Ascending aorta (tissue), 2 donors: ENCODE measurements around the gene RANBP3. TPM values are rescaled to one million over a fixed set of nuclear protein-coding genes. Genes with fewer than 3 reads are reported as not detected.
"Not testable (repeated sequence)": the region's sequence is repeated elsewhere in the genome, so short reads cannot be mapped to it uniquely, and the experiment has no call there.

Source experiments
- DNase-seq, 2 donors: peaks; one replicate each; pipeline ENCODE4 v3.0.0-alpha.2; 2019; ENCODE audit warnings: low spot score in 2 of 2
- H3K27ac ChIP-seq, 2 donors: fragments of 200-600 bp; sonication (generic); one replicate each; pipeline ENCODE4 v1.5.1; 2016 to 2017; ENCODE audit warnings: mild to moderate bottlenecking in 1 of 2
- H3K27me3 ChIP-seq: fragments of 200-600 bp; sonication (generic); one replicate; pipeline ENCODE4 v1.5.1; 2017
- H3K36me3 ChIP-seq, 2 donors: fragments of 200-600 bp; sonication (generic); one replicate each; pipeline ENCODE4 v1.5.1; 2016
- H3K4me1 ChIP-seq, 2 donors: fragments of 200-600 bp; sonication (generic); one replicate each; pipeline ENCODE4 v1.5.1; 2016 to 2017; ENCODE audit warnings: mild to moderate bottlenecking in 1 of 2
- H3K4me3 ChIP-seq, 2 donors: fragments of 200-600 bp; sonication (generic); one replicate each; pipeline ENCODE4 v1.5.1; 2016 to 2017; ENCODE audit warnings: mild to moderate bottlenecking in 1 of 2
- H3K9me3 ChIP-seq, 2 donors: fragments of 200-600 bp; sonication (generic); one replicate each; pipeline ENCODE4 v1.5.1; 2016
- CTCF ChIP-seq, 3 experiments: fragments of 200-600 bp in 2 of 3; fragments of 450-650 bp in 1 of 3; sonication (generic) in 2 of 3; IDR thresholded peaks; one replicate each; pipeline ENCODE4 v1.5.1; 2016 to 2019; ENCODE audit warnings: antibody characterized with exemption in 3 of 3, mild to moderate bottlenecking in 1 of 3, moderate library complexity in 1 of 3
- intact Hi-C: fragments of 100-400 bp; cut with DNase I; formaldehyde crosslinking; loops from one replicate; pipeline ENCODE4 v1.15.1; 2023
- total RNA-seq: library from RNA; depleted of rRNA; stranded (reverse); fragments of >200 nt; gene quantifications from one replicate; pipeline ENCODE4 v1.1.0, GENCODE V29; 2016

RANBP3 gene
- total RNA-seq, 1 donor from 2014 or later: 48.0 TPM

GRCh38 chr19:5988517-5989387 is 10.8 kb upstream of the RANBP3 start:
- Histone ChIP-seq H3K4me3 (no peak overlapping the region), H3K27ac (no peak overlapping the region), H3K9me3 (no peaks in the 10 kb centered on the region), H3K27me3 (no peaks in the 10 kb centered on the region), H3K36me3 (peaks cover 0 to 12% of the 10 kb centered on the region in 2 donors), H3K4me1 (peaks cover 0 to 19% of the 10 kb centered on the region in 2 donors)
- TF ChIP-seq CTCF (IDR thresholded peaks at IDR 0.05): no peak
- DNase-seq: no peak
- intact Hi-C loops: loop anchor here (5.0 kb wide), 1 partner anchor 139 kb away; no protein-coding TSS in a partner anchor

DNA sequence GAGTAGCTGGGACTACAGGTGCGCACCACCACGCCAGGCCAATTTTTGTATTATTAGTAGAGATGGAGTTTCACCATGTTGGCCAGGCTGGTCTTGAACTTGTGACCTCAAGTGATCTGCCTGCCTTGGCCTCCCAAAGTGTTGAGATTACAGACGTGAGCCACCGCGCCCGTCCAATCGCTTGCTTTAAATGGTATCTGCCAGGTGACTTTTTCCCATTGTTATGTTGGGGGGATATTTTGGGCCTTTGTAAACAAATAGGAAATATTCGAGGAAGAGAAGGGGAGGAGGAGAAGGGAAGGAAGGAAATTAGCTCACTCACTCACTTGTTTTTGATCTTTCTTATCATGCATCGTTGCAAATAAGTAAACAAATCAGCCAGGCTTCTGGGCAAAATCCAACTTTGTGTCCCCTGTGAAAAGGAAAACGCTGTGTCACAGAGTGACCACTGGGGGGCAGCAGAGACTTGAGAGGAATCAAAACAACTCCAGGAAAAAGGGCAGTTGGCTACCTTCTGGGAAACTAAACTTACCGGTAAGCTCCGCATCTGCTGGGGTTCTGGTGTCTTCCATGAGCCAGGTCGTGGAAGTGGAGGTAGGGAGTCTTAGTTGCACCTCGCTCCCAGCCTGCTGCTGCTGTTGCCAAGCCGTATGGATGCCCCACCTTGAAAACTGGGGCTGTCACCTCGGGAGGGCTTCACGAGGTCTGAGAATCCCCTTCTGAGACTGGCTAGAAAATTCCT is 9.3 kb upstream of the RANBP3 start:
- Histone ChIP-seq H3K4me3 (peak overlapping the region; percentile 53 to 68), H3K36me3 (no peaks in the 10 kb centered on the region), H3K27ac (no peak overlapping the region), H3K4me1 (peaks cover 0 to 19% of the 10 kb centered on the region in 2 donors), H3K9me3 (no peaks in the 10 kb centered on the region), H3K27me3 (no peaks in the 10 kb centered on the region)
- peak; percentile 85 to 96 (median 96) for TF ChIP-seq CTCF (IDR thresholded peaks at IDR 0.05)
- intact Hi-C loops: loop anchor here (2.0 to 5.0 kb wide), 2 partner anchors 36 to 140 kb away; no protein-coding TSS in a partner anchor
- peak; percentile 28 to 84 for DNase-seq

GRCh38 chr19:5985837-5986236 is 7.9 kb upstream of the RANBP3 start:
- intact Hi-C loops: loop anchor here (2.0 to 5.0 kb wide), 2 partner anchors 37 to 141 kb away; no protein-coding TSS in a partner anchor
- H3K27ac ChIP-seq: peak overlapping the region; percentile 74 to 81
- DNase-seq, H3K36me3 ChIP-seq, H3K4me3 ChIP-seq, H3K27me3 ChIP-seq, H3K9me3 ChIP-seq: not testable (repeated sequence)
- H3K4me1 ChIP-seq: peaks cover 0 to 19% of the 10 kb centered on the region in 2 donors

DNA sequence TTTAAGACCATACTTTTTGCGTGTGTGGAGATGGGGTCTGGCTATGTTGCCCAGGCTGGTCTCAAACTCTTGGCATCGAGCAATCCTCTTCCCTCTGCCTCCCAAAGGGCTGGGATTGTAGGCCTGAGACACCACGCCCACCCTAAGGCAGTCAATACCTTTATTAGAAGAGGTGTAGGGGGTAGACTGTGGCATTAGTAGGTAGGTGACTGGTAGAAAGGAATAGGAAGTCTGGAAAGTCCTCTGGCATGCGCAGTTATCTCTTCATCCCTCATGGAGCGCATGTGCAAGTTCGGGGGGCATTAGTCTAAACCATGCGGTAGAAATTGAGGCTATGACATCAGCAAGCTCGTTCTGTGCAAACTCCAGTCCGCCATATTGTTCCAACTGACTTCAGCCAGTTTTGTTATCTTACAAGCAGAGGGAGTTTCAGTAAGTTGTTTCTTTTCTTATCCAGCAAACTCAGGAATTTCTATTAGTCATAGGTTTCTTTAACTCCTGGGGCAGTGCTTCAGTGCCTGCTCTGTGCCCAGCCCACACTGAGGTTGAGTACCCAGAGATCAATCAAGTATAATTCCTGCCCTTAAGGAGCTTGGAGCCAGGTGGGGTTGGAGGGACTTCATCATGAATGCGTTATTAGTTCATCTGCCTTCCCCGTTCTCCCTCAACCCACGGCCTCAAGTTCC is 7.3 kb upstream of the RANBP3 start:
- no peaks in the 10 kb centered on the region for H3K9me3 ChIP-seq
- H3K27ac ChIP-seq: peak overlapping the region; percentile 77 to 81
- no peak for DNase-seq
- intact Hi-C loops: loop anchor here (5.0 kb wide), 1 partner anchor 142 kb away; no protein-coding TSS in a partner anchor
- no peaks in the 10 kb centered on the region for H3K36me3 ChIP-seq
- H3K4me1 ChIP-seq: peaks cover 0 to 19% of the 10 kb centered on the region in 2 donors
- H3K27me3 ChIP-seq: no peaks in the 10 kb centered on the region
- H3K4me3 ChIP-seq: no peak overlapping the region
- no peak for TF ChIP-seq CTCF (IDR thresholded peaks at IDR 0.05)

GRCh38 chr19:5984600-5984999 is 6.7 kb upstream of the RANBP3 start:
- peaks cover 0 to 23% of the 10 kb centered on the region in 2 donors for H3K4me1 ChIP-seq
- no peaks in the 10 kb centered on the region for H3K9me3 ChIP-seq
- H3K4me3 ChIP-seq: no peak overlapping the region
- DNase-seq: no peak
- TF ChIP-seq CTCF (IDR thresholded peaks at IDR 0.05): no peak
- intact Hi-C loops: no loop called here
- H3K36me3 ChIP-seq: no peaks in the 10 kb centered on the region
- H3K27ac ChIP-seq: peak overlapping the region; percentile 77 to 81
- H3K27me3 ChIP-seq: no peaks in the 10 kb centered on the region
